Measurements from ENCODE around the gene PSIP1.
"Not testable (repeated sequence)": the region's sequence is repeated elsewhere in the genome, so short reads cannot be mapped to it uniquely, and the experiment has no call there.

The PSIP1 gene

DNA sequence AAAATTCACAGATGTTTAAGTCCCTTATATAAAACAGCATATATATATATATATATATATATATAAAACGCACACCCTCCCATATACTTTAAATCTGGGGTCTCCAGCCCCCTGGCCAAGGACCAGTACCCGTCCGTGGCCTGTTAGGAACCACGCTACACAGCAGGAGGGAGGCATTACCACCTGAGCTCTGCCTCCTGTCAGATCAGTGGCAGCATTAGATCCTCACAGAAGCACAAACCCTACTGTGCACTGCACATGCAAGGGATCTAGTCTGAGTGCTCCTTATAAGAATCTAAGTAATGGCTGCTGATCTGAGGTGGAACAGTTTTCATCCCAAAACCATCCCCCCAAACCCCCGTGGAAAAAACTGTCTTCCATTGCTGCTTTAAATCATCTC, 9.0 kb downstream of the PSIP1 start:
- DNase-seq, result no peak

GRCh38 chr9:15501179-15501578, 9.6 kb downstream of the PSIP1 start:
- DNase-seq, result no peak

DNA sequence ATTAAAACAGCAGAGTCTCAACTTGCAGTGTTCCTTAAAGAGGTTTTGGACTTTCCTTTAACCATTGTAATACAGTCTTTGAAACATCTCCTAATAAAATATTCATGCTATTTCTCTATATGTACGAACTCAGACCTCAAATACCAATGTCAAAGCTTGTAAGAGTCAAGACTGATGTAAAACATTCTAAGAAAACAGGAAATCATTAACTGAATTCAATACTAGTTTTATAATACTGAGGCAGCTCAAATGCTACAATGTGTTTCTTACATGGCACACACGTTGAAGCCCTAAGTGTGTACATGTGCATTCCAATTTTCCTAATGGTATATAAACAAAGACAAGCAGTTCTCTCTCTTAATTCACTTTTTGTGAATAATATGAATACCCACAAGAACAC, 11.6 kb downstream of the PSIP1 start:
- DNase-seq, result no peak

- no peak for DNase-seq
Observed at GRCh38 chr9:15498246-15498995, 12.3 kb downstream of the PSIP1 start.

DNA sequence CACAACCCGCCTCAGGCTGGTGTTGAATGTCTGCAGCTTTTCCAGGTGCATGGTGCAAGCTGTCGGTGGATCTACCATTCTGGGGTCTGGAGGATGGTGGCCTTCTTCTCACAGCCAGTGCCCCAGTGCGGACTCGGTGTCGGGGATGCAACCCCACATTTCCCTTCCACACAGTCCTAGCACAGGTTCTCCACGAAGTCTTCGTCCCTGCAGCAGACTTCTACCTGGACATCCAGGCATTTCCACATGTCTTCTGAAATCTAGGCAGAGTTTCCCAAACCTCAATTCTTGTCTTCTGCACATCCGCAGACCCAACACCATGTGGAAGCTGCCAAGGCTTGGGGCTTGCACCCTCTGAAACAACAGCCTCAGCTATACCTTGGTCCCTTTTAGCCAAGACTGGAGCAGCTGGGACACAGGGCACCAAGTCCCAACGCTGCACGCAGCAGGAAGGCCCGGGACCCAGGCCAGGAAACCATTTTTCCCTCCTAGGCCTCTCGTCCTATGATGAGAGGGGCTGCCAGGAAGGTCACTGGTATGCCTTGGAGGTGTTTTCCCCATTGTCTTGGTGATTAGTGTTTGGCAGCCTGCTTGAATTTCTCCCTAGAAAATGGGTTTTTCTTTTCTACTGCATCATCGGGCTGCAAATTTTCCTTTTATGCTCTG, 18.2 kb downstream of the PSIP1 start:
- DNase-seq, result no peak

DNA sequence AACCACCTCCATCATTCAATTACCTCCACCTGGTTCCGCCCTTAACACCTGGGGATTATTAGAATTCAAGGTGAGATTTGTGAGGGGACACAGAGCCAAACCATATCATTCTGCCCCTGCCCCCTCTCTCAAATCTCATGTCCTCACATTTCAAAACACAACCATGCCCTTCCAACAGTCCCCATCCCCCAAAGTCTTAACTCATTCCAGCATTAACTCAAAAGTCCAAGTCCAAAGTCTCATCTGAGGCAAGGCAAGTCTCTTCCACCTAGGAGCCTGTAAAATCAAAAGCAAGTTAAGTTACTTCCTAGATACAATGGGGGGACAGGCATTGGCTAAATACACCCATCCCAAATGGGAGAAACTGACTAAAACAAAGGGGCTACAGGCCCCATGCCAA, 18.8 kb downstream of the PSIP1 start:
- DNase-seq, result no peak

DNA sequence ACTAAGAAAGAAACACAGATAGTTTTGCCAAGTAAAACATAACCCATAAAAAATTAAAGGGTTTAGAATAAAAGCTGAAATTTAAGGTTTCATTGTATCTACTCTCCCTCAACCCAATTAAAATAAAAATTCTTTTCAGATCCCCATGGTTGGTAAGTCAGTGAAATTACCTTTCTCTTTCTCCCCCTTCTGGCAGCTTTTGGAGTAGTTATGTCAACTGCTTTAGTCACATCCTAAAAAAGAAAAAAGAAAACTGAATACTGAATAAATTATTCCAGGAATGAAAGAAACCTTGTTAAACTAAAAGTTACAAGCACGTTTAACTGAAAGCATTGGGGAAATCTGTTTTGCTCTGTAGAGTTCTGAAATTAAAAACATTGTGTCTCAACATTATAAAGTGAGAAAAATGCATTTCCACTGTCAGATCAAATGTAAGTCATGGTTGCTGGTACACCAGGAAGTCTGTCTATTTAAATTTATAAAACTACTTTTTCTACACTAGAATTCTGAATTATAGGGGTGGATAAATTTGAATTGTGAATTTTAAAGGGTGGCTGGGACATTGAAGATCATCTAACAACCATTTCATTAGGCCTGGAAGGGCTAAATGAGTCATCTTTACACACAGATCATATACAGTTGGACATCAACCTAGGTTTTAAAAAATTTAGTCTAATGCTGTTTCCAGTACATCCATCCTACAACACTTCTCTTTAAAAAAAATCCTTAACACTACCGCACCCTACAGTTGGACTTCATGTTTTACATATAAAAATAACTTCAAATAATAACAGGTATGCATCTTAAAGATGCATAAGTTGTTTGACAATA, 24.7 kb downstream of the PSIP1 start:
- DNase-seq, result peak in 2 of 4 experiments; percentile 9 to 39

GRCh38 chr9:15484802-15485201, 26.0 kb downstream of the PSIP1 start:
- DNase-seq, result no peak

GRCh38 chr9:15482146-15482545, 28.6 kb downstream of the PSIP1 start:
- no peak for DNase-seq

DNA sequence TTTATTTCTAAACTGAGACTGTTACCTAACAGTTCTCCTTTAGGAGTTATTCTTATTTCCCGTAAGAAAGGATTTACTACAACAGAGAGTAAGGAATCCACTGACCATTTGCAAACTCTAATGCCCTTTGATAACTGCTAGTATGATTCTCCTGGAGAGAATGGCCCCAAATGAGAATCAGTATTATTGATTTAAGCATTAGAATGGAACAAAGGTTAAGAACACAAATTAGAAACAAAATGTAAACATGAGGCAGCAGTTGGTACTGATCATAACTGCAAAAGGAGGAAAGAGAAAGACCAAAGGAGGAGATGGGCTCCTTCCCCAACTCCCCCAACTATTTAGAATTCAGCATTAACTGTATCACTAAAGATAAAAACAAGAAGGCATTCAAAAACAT, 30.7 kb downstream of the PSIP1 start:
- no peak for DNase-seq

DNA sequence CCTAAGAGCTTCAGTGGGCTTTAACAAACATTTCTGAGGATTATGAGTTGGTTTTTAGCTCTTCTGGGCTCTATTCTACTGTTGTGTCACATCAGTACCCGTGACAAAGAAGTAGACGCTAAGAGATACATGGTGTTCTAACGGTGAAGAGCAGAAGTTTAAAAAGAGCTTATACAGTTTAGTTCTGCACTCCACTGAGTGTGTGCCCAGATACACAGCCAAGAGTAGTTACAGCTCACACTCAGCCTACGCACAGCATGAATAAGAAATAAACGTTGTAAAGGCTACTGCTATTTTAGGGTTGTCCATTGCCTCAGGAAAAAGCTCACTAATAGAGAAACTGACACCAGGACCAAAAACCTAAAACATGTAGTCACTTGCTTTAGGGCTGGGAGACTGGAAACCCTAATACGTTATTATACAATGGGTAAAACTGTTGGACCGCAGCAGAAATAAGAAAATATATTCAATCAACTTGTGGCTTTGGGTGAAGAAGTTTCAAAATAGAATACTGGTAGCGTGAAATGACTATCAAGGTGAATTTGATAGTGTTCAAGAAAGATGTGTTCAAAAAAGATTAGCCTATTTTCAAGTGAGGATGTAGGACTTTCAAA, 34.7 kb downstream of the PSIP1 start:
- DNase-seq, result no peak

GRCh38 chr9:15469862-15470261, 40.9 kb downstream of the PSIP1 start:
- DNase-seq, result no peak

DNA sequence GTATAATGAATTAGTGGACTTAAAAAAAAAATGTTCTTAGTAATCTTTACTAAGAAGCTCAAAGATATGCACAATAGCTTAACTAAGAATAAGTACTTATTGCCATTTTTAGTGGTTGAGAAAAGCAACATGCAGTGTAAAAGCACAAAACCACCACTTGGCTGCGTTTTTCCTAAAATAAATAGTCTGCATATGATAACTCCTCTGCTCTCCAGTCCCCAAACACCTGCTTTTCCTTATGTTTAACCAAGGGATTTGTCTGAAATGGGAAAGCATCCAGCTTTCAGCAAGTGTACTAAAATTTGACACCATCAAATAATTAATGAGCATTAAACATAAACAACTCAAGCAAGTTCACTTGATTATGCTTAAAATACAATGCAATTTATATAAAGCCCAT, 41.4 kb downstream of the PSIP1 start:
- DNase-seq, result no peak

DNA sequence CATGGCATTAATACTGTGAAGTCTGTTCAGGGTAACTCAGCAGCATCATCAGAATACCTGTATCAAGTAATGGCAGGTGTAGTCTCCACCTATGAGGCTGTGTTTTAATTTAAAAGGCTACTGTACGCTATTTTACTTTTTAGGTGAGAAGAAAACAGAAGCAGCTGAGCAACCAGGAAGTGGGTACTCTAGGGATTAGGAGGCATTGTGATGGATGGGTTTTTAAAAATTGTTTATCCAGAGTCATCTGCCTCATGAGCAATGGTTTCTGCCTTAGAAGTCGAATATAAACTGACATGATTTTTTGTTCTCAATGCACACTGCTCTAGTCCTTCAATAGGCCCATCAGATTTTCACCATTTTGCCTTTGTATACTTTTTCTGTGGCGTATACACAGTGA, 42.6 kb downstream of the PSIP1 start:
- no peak for DNase-seq

DNA sequence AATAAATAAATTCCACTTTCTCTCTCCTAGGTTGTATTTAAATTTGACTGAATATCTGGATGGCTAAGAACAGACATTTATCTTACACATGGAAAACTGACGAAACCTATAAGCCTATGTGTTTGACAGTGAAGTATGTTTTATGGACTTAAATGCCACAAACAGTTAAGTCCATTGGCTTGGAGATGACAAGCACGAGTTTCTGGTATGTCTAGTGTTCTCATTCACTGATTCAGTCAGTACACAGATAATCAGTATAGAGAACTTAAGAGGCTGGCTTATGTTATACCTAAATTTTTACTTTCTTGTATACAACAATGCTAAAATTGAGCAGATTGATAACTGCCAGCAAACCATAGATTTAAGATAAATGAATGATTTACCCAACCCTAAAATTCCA, 49.2 kb downstream of the PSIP1 start:
- no peak for DNase-seq

GRCh38 chr9:15461056-15461455, 49.7 kb downstream of the PSIP1 start:
- no peak for DNase-seq

DNA sequence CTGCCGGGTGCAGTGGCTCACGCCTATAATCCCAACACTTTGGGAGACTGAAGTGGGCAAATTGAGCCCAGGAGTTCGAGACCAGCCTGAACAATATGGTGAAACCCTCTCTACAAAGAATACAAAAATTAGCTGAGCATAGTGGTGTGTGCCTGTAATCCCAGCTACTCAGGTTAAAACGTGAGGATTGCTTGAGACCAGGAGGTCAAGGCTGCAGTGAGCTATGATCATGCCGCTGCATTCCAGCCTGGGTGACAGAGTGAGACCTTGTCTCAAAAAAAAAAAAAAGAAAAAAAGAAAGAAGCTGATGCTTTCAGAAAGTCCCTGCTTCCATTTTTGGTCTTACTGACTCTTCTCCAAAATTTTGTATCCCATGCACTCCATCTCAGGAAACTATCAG, 56.8 kb downstream of the PSIP1 start:
- DNase-seq, result no peak

GRCh38 chr9:15444141-15444540, 66.6 kb downstream of the PSIP1 start:
- DNase-seq, result no peak

- not testable (repeated sequence) for DNase-seq
Observed at GRCh38 chr9:15442264-15442663, 68.5 kb downstream of the PSIP1 start.

DNA sequence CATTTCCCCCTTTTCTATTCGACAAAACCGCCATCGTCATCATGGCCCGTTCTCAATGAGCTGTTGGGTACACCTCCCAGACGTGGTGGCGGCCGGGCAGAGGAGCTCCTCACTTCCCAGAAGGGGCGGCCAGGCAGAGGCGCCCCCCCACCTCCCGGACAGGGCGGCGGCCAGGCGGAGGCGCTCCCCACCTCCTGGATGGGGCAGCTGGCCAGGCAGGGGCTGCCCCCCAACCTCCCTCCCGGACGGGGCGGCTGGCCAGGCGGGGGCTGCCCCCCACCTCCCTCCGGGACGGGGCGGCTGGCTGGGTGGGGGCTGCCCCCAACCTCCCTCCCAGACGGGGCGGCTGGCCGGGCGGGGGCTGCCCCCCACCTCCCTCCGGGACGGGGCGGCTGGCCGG, 68.9 kb downstream of the PSIP1 start:
- DNase-seq, result not testable (repeated sequence)

GRCh38 chr9:15438891-15439290, 71.9 kb downstream of the PSIP1 start:
- no peak for DNase-seq

GRCh38 chr9:15433661-15434060, 77.1 kb downstream of the PSIP1 start:
- DNase-seq, result peak in 1 of 4 experiments; percentile 4

- DNase-seq, result peak in 2 of 4 experiments; percentile 58 to 71
Observed at GRCh38 chr9:15433191-15433590, 77.6 kb downstream of the PSIP1 start.

Measured in suppressor macrophage (primary cell).